H1 (cell line): ENCODE results near the gene ACTL7A. TPM values are rescaled to one million over a fixed set of nuclear protein-coding genes. Genes with fewer than 3 reads are reported as not detected.

ENCODE experiments used
- CTCF ChIA-PET: fragments of 300-600 bp; sonication (Branson Sonifier 250); formaldehyde crosslinking; loops from one replicate; lab custom pipeline; 2021; ENCODE audit not compliant: partially characterized antibody; lab: Charles Lee
- POLR2A ChIA-PET: fragments of 300-600 bp; sonication (Branson Sonifier 250); formaldehyde crosslinking; loops from one replicate; lab custom pipeline; 2021; ENCODE audit warnings: inconsistent platforms; ENCODE audit not compliant: partially characterized antibody; lab: Charles Lee
- DNase-seq, 2 experiments: peaks; one replicate each; pipeline versions ENCODE4 v3.0.0 to v3.0.0-alpha.2; 2010 to 2022; ENCODE audit warnings: low spot score in 2 of 2, low read depth in 1 of 2, mixed read lengths in 1 of 2
- FAIRE-seq: peaks from 2 replicates; lab custom pipeline; 2011; peaks lifted over from hg19 to GRCh38; lab: Jason Lieb, UNC
- H2AFZ ChIP-seq: 2 replicates; pipeline ENCODE4 v1.8.1; 2012; ENCODE audit warnings: low read length, inconsistent platforms
- H2AK5ac ChIP-seq: 2 replicates; pipeline ENCODE4 v1.6.1; 2013; ENCODE audit warnings: low read depth, low read length
- H2BK120ac ChIP-seq: replicated peaks from 2 replicates; pipeline ENCODE3; 2013; ENCODE audit warnings: low read depth, low read length, inconsistent platforms
- H2BK12ac ChIP-seq: 2 replicates; pipeline ENCODE4 v1.6.1; 2013; ENCODE audit warnings: low read depth, low read length
- H2BK15ac ChIP-seq: 2 replicates; pipeline ENCODE4 v1.6.1; 2013; ENCODE audit warnings: low read length
- H2BK20ac ChIP-seq: 2 replicates; pipeline ENCODE4 v1.6.1; 2013; ENCODE audit warnings: low read length
- H2BK5ac ChIP-seq: 2 replicates; pipeline ENCODE4 v1.6.1; 2013; ENCODE audit warnings: low read depth, low read length
- H3K14ac ChIP-seq: 2 replicates; pipeline ENCODE4 v1.6.1; 2013; ENCODE audit warnings: inconsistent platforms; ENCODE audit not compliant: insufficient read length
- H3K18ac ChIP-seq: 2 replicates; pipeline ENCODE4 v1.6.1; 2013; ENCODE audit warnings: low read length; ENCODE audit errors: extremely low read depth
- H3K23ac ChIP-seq: 2 replicates; pipeline ENCODE4 v1.6.1; 2013; ENCODE audit warnings: inconsistent platforms; ENCODE audit not compliant: insufficient read length
- H3K23me2 ChIP-seq: 2 replicates; pipeline ENCODE4 v1.6.1; 2013; ENCODE audit warnings: low read depth, low read length
- H3K27ac ChIP-seq: 2 replicates; pipeline ENCODE4 v1.6.1; 2011; ENCODE audit warnings: low read depth, low read length, inconsistent platforms
- H3K27me3 ChIP-seq, 4 experiments: replicated peaks in 1 of 4; 1 replicate in 1 of 4; 2 replicates in 3 of 4; pipeline versions ENCODE4 v1.6.1 to v1.8.1; 2011 to 2013; ENCODE audit warnings: low read length in 3 of 4, mild to moderate bottlenecking in 3 of 4, inconsistent platforms in 2 of 4, mixed read lengths in 2 of 4, moderate library complexity in 1 of 4; ENCODE audit not compliant: control insufficient read depth in 3 of 4, insufficient read depth in 3 of 4; ENCODE audit errors: extremely low read depth in 1 of 4
- H3K36me3 ChIP-seq, 4 experiments: 2 replicates each; pipeline versions ENCODE4 v1.6.1 to v1.8.1; 2011 to 2013; ENCODE audit warnings: mild to moderate bottlenecking in 4 of 4, low read length in 3 of 4, moderate library complexity in 2 of 4, control low read depth in 1 of 4, inconsistent platforms in 1 of 4; ENCODE audit not compliant: insufficient read depth in 4 of 4, control insufficient read depth in 2 of 4
- H3K4ac ChIP-seq: replicated peaks from 2 replicates; pipeline ENCODE3; 2013; ENCODE audit warnings: low read length, low read depth, mixed read lengths, inconsistent platforms; ENCODE audit not compliant: insufficient read length
- H3K4me1 ChIP-seq, 4 experiments: replicated peaks in 1 of 4; 1 replicate in 1 of 4; 2 replicates in 3 of 4; pipeline versions ENCODE4 v1.6.1 to v1.8.1; 2011 to 2013; ENCODE audit warnings: low read length in 3 of 4, inconsistent platforms in 2 of 4, mixed read lengths in 1 of 4; ENCODE audit not compliant: insufficient read depth in 4 of 4, control insufficient read depth in 3 of 4
- H3K4me2 ChIP-seq, 2 experiments: 2 replicates each; pipeline versions ENCODE4 v1.6.1 to v1.8.1; 2011 to 2013; ENCODE audit warnings: low read depth in 2 of 2, low read length in 2 of 2, control low read depth in 1 of 2, inconsistent platforms in 1 of 2, mild to moderate bottlenecking in 1 of 2; ENCODE audit not compliant: insufficient read depth in 1 of 2
- H3K4me3 ChIP-seq, 4 experiments: fragments of 200-600, 300-600 bp in 1 of 4; sonication (generic), shearing (Covaris generic), sonication (Bioruptor Twin) in 1 of 4; 2 replicates each; pipeline versions ENCODE4 v1.5.1 to v1.8.1; 2011 to 2016; ENCODE audit warnings: low read length in 4 of 4, low read depth in 3 of 4, control low read depth in 2 of 4, inconsistent platforms in 2 of 4, mild to moderate bottlenecking in 2 of 4, mixed read lengths in 1 of 4, moderate library complexity in 1 of 4; ENCODE audit not compliant: insufficient read depth in 2 of 4; ENCODE audit errors: extremely low read depth in 1 of 4
- H3K56ac ChIP-seq: replicated peaks from 2 replicates; pipeline ENCODE3; 2013; ENCODE audit warnings: low read depth, mild to moderate bottlenecking, mixed read lengths, low read length, inconsistent platforms; ENCODE audit not compliant: insufficient read length
- H3K79me1 ChIP-seq: 2 replicates; pipeline ENCODE4 v1.6.1; 2013; ENCODE audit warnings: low read depth, low read length, control low read depth
- H3K79me2 ChIP-seq, 2 experiments: 2 replicates each; pipeline versions ENCODE4 v1.6.1 to v1.8.1; 2012 to 2013; ENCODE audit warnings: low read length in 2 of 2, mild to moderate bottlenecking in 2 of 2, inconsistent platforms in 1 of 2; ENCODE audit not compliant: insufficient read depth in 2 of 2, control insufficient read depth in 1 of 2
- H3K9ac ChIP-seq, 4 experiments: replicated peaks in 1 of 4; 1 replicate in 1 of 4; 2 replicates in 3 of 4; pipeline versions ENCODE4 v1.6.1 to v1.8.1; 2011 to 2013; ENCODE audit warnings: low read depth in 3 of 4, low read length in 3 of 4, control low read depth in 2 of 4, mild to moderate bottlenecking in 2 of 4, moderate library complexity in 2 of 4, inconsistent platforms in 1 of 4; ENCODE audit errors: extremely low read depth in 1 of 4
- H3K9me3 ChIP-seq, 2 experiments: 2 replicates each; pipeline versions ENCODE4 v1.6.1 to v1.8.1; 2012 to 2013; ENCODE audit warnings: mild to moderate bottlenecking in 2 of 2, moderate library complexity in 2 of 2, control low read depth in 1 of 2, inconsistent platforms in 1 of 2, low read depth in 1 of 2, low read length in 1 of 2, mixed read lengths in 1 of 2; ENCODE audit not compliant: insufficient read depth in 2 of 2
- H4K20me1 ChIP-seq, 2 experiments: replicated peaks in 1 of 2; 2 replicates each; pipeline versions ENCODE3 to v1.8.1; 2011 to 2013; ENCODE audit warnings: inconsistent platforms in 2 of 2, low read length in 2 of 2, mild to moderate bottlenecking in 1 of 2; ENCODE audit not compliant: insufficient read depth in 2 of 2, control insufficient read depth in 1 of 2
- H4K5ac ChIP-seq: 2 replicates; pipeline ENCODE4 v1.6.1; 2013; ENCODE audit warnings: low read length, low read depth, mixed read lengths, inconsistent platforms; ENCODE audit not compliant: insufficient read length
- H4K8ac ChIP-seq: 2 replicates; pipeline ENCODE4 v1.8.0; 2013; ENCODE audit warnings: mild to moderate bottlenecking, moderate library complexity, low read length, inconsistent platforms; ENCODE audit not compliant: insufficient read depth; ENCODE audit errors: extremely low read depth
- H4K91ac ChIP-seq: replicated peaks from 2 replicates; pipeline ENCODE3; 2013; ENCODE audit warnings: low read length, mixed read lengths, inconsistent platforms; ENCODE audit not compliant: insufficient read length
- BCL11A ChIP-seq, 2 experiments: IDR thresholded peaks; one replicate each; pipeline ENCODE4 v1.6.1; 2011; ENCODE audit warnings: low read depth in 2 of 2, low read length in 2 of 2, mild to moderate bottlenecking in 2 of 2
- EGR1 ChIP-seq: IDR thresholded peaks from 2 replicates; pipeline ENCODE4 v1.6.1; 2011; ENCODE audit warnings: low read depth, low read length, borderline replicate concordance
- FOSL1 ChIP-seq: IDR thresholded peaks from 2 replicates; pipeline ENCODE4 v1.6.1; 2011; ENCODE audit warnings: mild to moderate bottlenecking, low read depth, low read length, moderate library complexity; ENCODE audit not compliant: insufficient read depth
- GABPA ChIP-seq: IDR thresholded peaks from 2 replicates; pipeline ENCODE4 v1.6.1; 2011; ENCODE audit warnings: mild to moderate bottlenecking, low read length, moderate library complexity, borderline replicate concordance; ENCODE audit not compliant: insufficient read depth
- KDM5A ChIP-seq: fragments of 200-600 bp; IDR thresholded peaks from 2 replicates; pipeline ENCODE4 v1.7.1; 2012; ENCODE audit warnings: mild to moderate bottlenecking, low read length, inconsistent platforms, mixed read lengths
- RBBP5 ChIP-seq: IDR thresholded peaks from 2 replicates; pipeline ENCODE4 v1.7.1; 2012; ENCODE audit warnings: low read depth, mild to moderate bottlenecking, inconsistent platforms, low read length, moderate library complexity, borderline replicate concordance
- SRF ChIP-seq: IDR thresholded peaks from 2 replicates; pipeline ENCODE4 v1.6.1; 2011; ENCODE audit warnings: mild to moderate bottlenecking, low read depth, low read length, moderate library complexity
- TEAD4 ChIP-seq: IDR thresholded peaks from 2 replicates; pipeline ENCODE4 v1.6.1; 2012; ENCODE audit warnings: low read depth, low read length, inconsistent platforms, mixed read lengths
- WGBS, 2 experiments: shearing (Covaris generic) in 1 of 2; methylation state at CpG; one replicate each; pipeline versions ENCODE4 v1.1.6 to v1.1.7; 2013 to 2015; ENCODE audit warnings: low lambda C conversion rate in 2 of 2, mixed read lengths in 2 of 2, inconsistent platforms in 1 of 2, low coverage in 1 of 2, missing lambda C conversion rate in 1 of 2; ENCODE audit not compliant: insufficient replicate concordance in 2 of 2, insufficient coverage in 1 of 2, insufficient read length in 1 of 2; ENCODE audit errors: extremely low coverage in 1 of 2, missing lambda C conversion rate in 1 of 2; 5-methylcytosine and 5-hydroxymethylcytosine counted together
- polyA plus RNA-seq, 7 experiments: library from polyadenylated mRNA; depleted of rRNA in 3 of 7; stranded (reverse) in 5 of 7; unstranded in 2 of 7; fragments of >200 nt in 5 of 7; fragments of 200-250 nt in 2 of 7; gene quantifications; 1 replicate in 5 of 7; 2 replicates in 1 of 7; 4 replicates in 1 of 7; pipeline versions ENCODE4 v1.2.1 to v1.2.3, GENCODE V29; 2011 to 2013; ENCODE audit warnings: missing spikeins in 2 of 7, mixed read lengths in 2 of 7
- total RNA-seq: library from RNA; stranded (reverse); fragmentation: NEBNext Ultra II Directional; extraction: Animal tissue kit (Norgen Biotek cat#: 25700); gene quantifications from 2 replicates; pipeline ENCODE4 v1.2.1, GENCODE V29; 2021
- TF ChIP-seq, protein P1 (sequence below): IDR thresholded peaks from 2 replicates; pipeline ENCODE4 v1.6.1; 2012; ENCODE audit warnings: low read length, inconsistent platforms

The ACTL7A gene
- total and polyA plus RNA-seq, 2 of the 8 experiments (the other 6 are each of a cell fraction or from before 2014, with no cell fraction given) = not detected

GRCh38 chr9:108874058-108874788 is 12.2 kb downstream of the ACTL7A start:
- H3K18ac ChIP-seq = no peak overlapping the region
- DNase-seq (no peak), FAIRE-seq (no peak)
- H3K9me3 ChIP-seq = no peaks in the 10 kb centered on the region
- H4K5ac ChIP-seq = no peak overlapping the region
- H3K56ac ChIP-seq = no peak overlapping the region
- H2BK120ac ChIP-seq = no peak overlapping the region
- peaks cover 0 to 1% of the 10 kb centered on the region in 2 experiments for H4K20me1 ChIP-seq
- no peak overlapping the region for H2BK20ac ChIP-seq
- H3K27me3 ChIP-seq = no peaks in the 10 kb centered on the region
- TF ChIP-seq EGR1 = no peak
- TF ChIP-seq BCL11A (IDR thresholded peaks at IDR 0.05; ENCODE audit: low read depth in 2 of 2, low read length in 2 of 2) = no peak
- no peak for TF ChIP-seq SRF
- TF ChIP-seq RBBP5 = no peak
- TF ChIP-seq, protein P1, sequence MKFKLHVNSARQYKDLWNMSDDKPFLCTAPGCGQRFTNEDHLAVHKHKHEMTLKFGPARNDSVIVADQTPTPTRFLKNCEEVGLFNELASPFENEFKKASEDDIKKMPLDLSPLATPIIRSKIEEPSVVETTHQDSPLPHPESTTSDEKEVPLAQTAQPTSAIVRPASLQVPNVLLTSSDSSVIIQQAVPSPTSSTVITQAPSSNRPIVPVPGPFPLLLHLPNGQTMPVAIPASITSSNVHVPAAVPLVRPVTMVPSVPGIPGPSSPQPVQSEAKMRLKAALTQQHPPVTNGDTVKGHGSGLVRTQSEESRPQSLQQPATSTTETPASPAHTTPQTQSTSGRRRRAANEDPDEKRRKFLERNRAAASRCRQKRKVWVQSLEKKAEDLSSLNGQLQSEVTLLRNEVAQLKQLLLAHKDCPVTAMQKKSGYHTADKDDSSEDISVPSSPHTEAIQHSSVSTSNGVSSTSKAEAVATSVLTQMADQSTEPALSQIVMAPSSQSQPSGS = no peak
- no peak for TF ChIP-seq FOSL1
- TF ChIP-seq TEAD4 = no peak
- no peak for TF ChIP-seq KDM5A
- TF ChIP-seq GABPA = no peak
- no peak overlapping the region for H3K9ac ChIP-seq
- no peak overlapping the region for H3K4me2 ChIP-seq
- H4K8ac ChIP-seq = no peak overlapping the region
- peaks cover 5 to 38% (median 24%) of the 10 kb centered on the region in 4 experiments; a peak in 7 of 8 replicates for H3K36me3 ChIP-seq
- H3K79me1 ChIP-seq = no peaks in the 10 kb centered on the region
- no peak overlapping the region for H3K27ac ChIP-seq
- no peaks in the 10 kb centered on the region for H3K23me2 ChIP-seq
- H2BK5ac ChIP-seq = no peak overlapping the region
- H3K4me3 ChIP-seq = no peak overlapping the region
- no peak overlapping the region for H4K91ac ChIP-seq
- CTCF ChIA-PET = interaction anchor here (0.7 to 1.3 kb wide), 5 partner anchors 10 to 761 kb away, joined by 3 to 7 read pairs (median 3); no protein-coding TSS in a partner anchor
- H3K14ac ChIP-seq = no peak overlapping the region
- H3K4me1 ChIP-seq = no peaks in the 10 kb centered on the region
- no peak overlapping the region for H2AFZ ChIP-seq
- POLR2A ChIA-PET = interaction anchor here (0.7 kb wide), 1 partner anchor 69 kb away, joined by 3 read pairs; no protein-coding TSS in a partner anchor
- H2BK15ac ChIP-seq = no peak overlapping the region
- no peak overlapping the region for H3K4ac ChIP-seq
- H2AK5ac ChIP-seq = no peak overlapping the region
- no peak overlapping the region for H3K23ac ChIP-seq
- WGBS, 2 experiments = 96% methylated on average over 4 of the region's 4 CpGs; no CpG with 5 or more reads in 1 of the 2 experiments
- no peaks in the 10 kb centered on the region for H3K79me2 ChIP-seq
- H2BK12ac ChIP-seq = no peak overlapping the region
